ENCODE data around the gene RAB31. TPM values are rescaled to one million over a fixed set of nuclear protein-coding genes. Genes with fewer than 3 reads are reported as not detected.

The RAB31 gene
- total RNA-seq, 4 donors from 2014 or later = 24.5 to 91.6 (median 70.2) TPM

GRCh38 chr18:9863282-9863681, 155.2 kb downstream of the RAB31 start:
- TF ChIP-seq, protein P1, sequence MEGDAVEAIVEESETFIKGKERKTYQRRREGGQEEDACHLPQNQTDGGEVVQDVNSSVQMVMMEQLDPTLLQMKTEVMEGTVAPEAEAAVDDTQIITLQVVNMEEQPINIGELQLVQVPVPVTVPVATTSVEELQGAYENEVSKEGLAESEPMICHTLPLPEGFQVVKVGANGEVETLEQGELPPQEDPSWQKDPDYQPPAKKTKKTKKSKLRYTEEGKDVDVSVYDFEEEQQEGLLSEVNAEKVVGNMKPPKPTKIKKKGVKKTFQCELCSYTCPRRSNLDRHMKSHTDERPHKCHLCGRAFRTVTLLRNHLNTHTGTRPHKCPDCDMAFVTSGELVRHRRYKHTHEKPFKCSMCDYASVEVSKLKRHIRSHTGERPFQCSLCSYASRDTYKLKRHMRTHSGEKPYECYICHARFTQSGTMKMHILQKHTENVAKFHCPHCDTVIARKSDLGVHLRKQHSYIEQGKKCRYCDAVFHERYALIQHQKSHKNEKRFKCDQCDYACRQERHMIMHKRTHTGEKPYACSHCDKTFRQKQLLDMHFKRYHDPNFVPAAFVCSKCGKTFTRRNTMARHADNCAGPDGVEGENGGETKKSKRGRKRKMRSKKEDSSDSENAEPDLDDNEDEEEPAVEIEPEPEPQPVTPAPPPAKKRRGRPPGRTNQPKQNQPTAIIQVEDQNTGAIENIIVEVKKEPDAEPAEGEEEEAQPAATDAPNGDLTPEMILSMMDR (IDR thresholded peaks at IDR 0.05; ENCODE audit: low read depth) = no peak

- TF ChIP-seq, protein P1 (IDR thresholded peaks at IDR 0.05; ENCODE audit: low read depth) = no peak
Measured at GRCh38 chr18:9865764-9866490, 157.8 kb downstream of the RAB31 start.

GRCh38 chr18:9866627-9867026, 158.5 kb downstream of the RAB31 start:
- TF ChIP-seq, protein P1 (IDR thresholded peaks at IDR 0.05; ENCODE audit: low read depth) = no peak

DNA sequence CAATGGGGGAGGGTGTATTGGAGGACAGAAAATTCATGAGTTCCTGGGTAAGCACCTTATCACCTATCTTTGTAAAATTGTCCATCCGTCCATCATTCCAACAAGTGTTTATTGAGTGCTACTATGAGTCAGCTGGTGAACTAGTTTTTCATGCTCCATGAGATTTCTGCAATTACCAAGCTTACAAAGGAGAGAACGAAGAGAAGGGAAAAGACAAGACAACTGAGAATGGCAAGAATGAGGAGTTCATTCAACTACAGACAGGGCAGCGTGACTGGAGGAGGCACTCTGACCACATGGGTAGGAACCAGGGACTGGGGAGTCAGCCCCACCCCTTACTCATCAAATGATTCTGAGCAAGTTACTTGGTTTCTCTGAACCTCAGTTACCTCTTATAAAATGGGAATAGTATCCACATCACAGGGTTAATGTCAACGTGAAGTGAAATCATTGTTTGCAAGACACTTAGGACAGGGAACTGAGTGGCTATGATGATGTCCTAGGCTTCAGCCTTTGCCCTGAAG, 159.0 kb downstream of the RAB31 start:
- TF ChIP-seq, protein P1 (IDR thresholded peaks at IDR 0.05; ENCODE audit: low read depth) = no peak

- TF ChIP-seq, protein P1 (IDR thresholded peaks at IDR 0.05; ENCODE audit: low read depth) = no peak
Measured at GRCh38 chr18:9868857-9869714, 161.0 kb downstream of the RAB31 start.

DNA sequence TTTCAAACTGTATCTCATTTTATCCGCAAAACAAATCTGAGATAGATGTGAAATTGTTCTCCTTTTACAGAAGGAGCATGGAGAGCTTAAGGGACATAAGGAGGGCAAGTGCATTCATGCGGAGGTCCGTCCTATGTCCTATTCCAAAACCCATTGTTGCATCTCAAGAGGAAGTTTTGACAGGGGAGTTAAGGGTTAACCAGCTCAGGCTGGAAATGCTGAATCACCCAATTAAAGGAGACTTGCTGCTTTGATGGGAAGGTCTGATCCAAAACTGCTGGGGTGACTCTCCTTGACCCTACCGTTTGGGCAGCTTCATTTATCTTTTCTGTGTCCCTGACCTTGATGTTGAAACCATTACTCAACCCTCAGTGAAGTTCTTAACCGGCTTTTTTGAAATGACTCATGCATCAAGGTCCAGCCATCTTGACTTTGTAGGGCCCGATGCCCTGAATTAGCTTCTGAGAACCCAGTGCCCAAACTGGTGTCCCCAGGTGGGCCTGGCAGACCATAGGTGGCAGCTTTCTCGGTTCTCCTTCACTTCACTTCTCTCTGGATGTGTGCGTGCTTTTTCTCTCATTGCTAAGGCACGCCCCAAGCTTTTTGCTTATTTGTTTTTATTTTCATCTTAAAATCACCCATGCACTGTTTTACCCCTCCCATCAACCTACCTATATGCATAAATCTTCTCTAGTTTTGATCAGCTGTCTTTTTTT, 161.8 kb downstream of the RAB31 start:
- TF ChIP-seq, protein P1 (IDR thresholded peaks at IDR 0.05; ENCODE audit: low read depth) = no peak
